CD14-positive monocyte (primary cell): ENCODE results near the gene LBHD2. TPM values are rescaled to one million over a fixed set of nuclear protein-coding genes. Genes with fewer than 3 reads are reported as not detected.

Experiments
- DNase-seq, 3 donors: peaks; one replicate each; pipeline ENCODE4 v3.0.0-alpha.2; 2011 to 2022
- H2AFZ ChIP-seq: 2 replicates; pipeline ENCODE4 v1.6.0; 2012; ENCODE audit warnings: mild to moderate bottlenecking, low read depth, low read length, inconsistent platforms; ENCODE audit not compliant: insufficient read depth, poor library complexity, severe bottlenecking
- H3K27ac ChIP-seq, 2 donors: 1 replicate in 1 of 2; 2 replicates in 1 of 2; pipeline ENCODE4 v1.5.1; 2012 to 2013; ENCODE audit warnings: low read length in 2 of 2, control low read depth in 1 of 2, inconsistent platforms in 1 of 2, low read depth in 1 of 2, mild to moderate bottlenecking in 1 of 2
- H3K27me3 ChIP-seq, 2 donors: one replicate each; pipeline versions ENCODE4 v1.6.0 to v1.6.1; 2011 to 2013; ENCODE audit warnings: low read length in 2 of 2; ENCODE audit not compliant: control insufficient read depth in 2 of 2, insufficient read depth in 2 of 2
- H3K36me3 ChIP-seq, 2 donors: replicated peaks in 1 of 2; 1 replicate in 1 of 2; 2 replicates in 1 of 2; pipeline versions ENCODE4 v1.5.1 to v1.6.1; 2012 to 2013; ENCODE audit warnings: low read length in 2 of 2, control low read depth in 1 of 2, inconsistent platforms in 1 of 2, mild to moderate bottlenecking in 1 of 2; ENCODE audit not compliant: insufficient read depth in 2 of 2, control insufficient read depth in 1 of 2
- H3K4me1 ChIP-seq, 2 donors: 1 replicate in 1 of 2; 2 replicates in 1 of 2; pipeline versions ENCODE4 v1.5.1 to v1.6.1; 2012 to 2013; ENCODE audit warnings: low read length in 2 of 2, control low read depth in 1 of 2, inconsistent platforms in 1 of 2, mild to moderate bottlenecking in 1 of 2, moderate library complexity in 1 of 2; ENCODE audit not compliant: insufficient read depth in 2 of 2, control insufficient read depth in 1 of 2
- H3K4me2 ChIP-seq: replicated peaks from 2 replicates; pipeline ENCODE3; 2012; ENCODE audit warnings: low read length, moderate library complexity, mild to moderate bottlenecking; ENCODE audit not compliant: poor library complexity, severe bottlenecking; ENCODE audit errors: extremely low read depth
- H3K4me3 ChIP-seq, 3 experiments: fragments of 200-600 bp in 1 of 3; sonication (generic) in 1 of 3; replicated peaks in 1 of 3; 1 replicate in 2 of 3; 2 replicates in 1 of 3; pipeline ENCODE4 v1.5.1; 2011 to 2013; ENCODE audit warnings: low read length in 3 of 3, mild to moderate bottlenecking in 3 of 3, control low read depth in 2 of 3, low read depth in 2 of 3, inconsistent platforms in 1 of 3, moderate library complexity in 1 of 3
- H3K79me2 ChIP-seq: 2 replicates; pipeline ENCODE4 v1.6.0; 2012; ENCODE audit warnings: mild to moderate bottlenecking, control low read depth, inconsistent platforms, low read length, moderate library complexity; ENCODE audit not compliant: insufficient read depth
- H3K9ac ChIP-seq: 2 replicates; pipeline ENCODE4 v1.6.0; 2017; ENCODE audit warnings: low read length, mild to moderate bottlenecking; ENCODE audit not compliant: insufficient read depth, poor library complexity, severe bottlenecking
- H3K9me3 ChIP-seq, 2 donors: replicated peaks in 1 of 2; 1 replicate in 1 of 2; 2 replicates in 1 of 2; pipeline versions ENCODE4 v1.5.1 to v1.6.1; 2012 to 2013; ENCODE audit warnings: low read length in 2 of 2, control low read depth in 1 of 2; ENCODE audit not compliant: control insufficient read depth in 1 of 2, insufficient read depth in 1 of 2
- H4K20me1 ChIP-seq: 2 replicates; pipeline ENCODE4 v1.6.0; 2012; ENCODE audit warnings: mild to moderate bottlenecking, low read length, control low read depth, moderate library complexity; ENCODE audit not compliant: insufficient read depth
- H3K27ac Mint-ChIP-seq, 7 donors: one replicate each; pipeline ENCODE4 v1.8.0; 2020; ENCODE audit warnings: mild to moderate bottlenecking in 7 of 7, mixed read lengths in 7 of 7, moderate library complexity in 6 of 7, inconsistent platforms in 2 of 7
- H3K27me3 Mint-ChIP-seq, 3 donors: one replicate each; pipeline ENCODE4 v1.8.0; 2021 to 2022; ENCODE audit warnings: low read depth in 3 of 3, mild to moderate bottlenecking in 3 of 3, mixed read lengths in 3 of 3, moderate library complexity in 3 of 3, inconsistent platforms in 1 of 3
- H3K36me3 Mint-ChIP-seq, 2 donors: one replicate each; pipeline ENCODE4 v1.8.0; 2020; ENCODE audit warnings: mixed read lengths in 2 of 2, inconsistent platforms in 1 of 2, mild to moderate bottlenecking in 1 of 2
- H3K4me1 Mint-ChIP-seq: one replicate; pipeline ENCODE4 v1.8.0; 2020; ENCODE audit warnings: mild to moderate bottlenecking, mixed read lengths
- H3K4me3 Mint-ChIP-seq, 2 donors: one replicate each; pipeline ENCODE4 v1.8.0; 2020; ENCODE audit warnings: mild to moderate bottlenecking in 2 of 2, mixed read lengths in 2 of 2, moderate library complexity in 1 of 2
- H3K9me3 Mint-ChIP-seq, 7 donors: one replicate each; pipeline ENCODE4 v1.8.0; 2020 to 2022; ENCODE audit warnings: mixed read lengths in 7 of 7, mild to moderate bottlenecking in 6 of 7, moderate library complexity in 6 of 7, inconsistent platforms in 2 of 7
- WGBS: methylation state at CpG from one replicate; pipeline ENCODE4 v1.1.5; 2013; ENCODE audit warnings: missing lambda C conversion rate; ENCODE audit not compliant: insufficient coverage; 5-methylcytosine and 5-hydroxymethylcytosine counted together
- intact Hi-C, 2 donors: fragments of 100-400 bp; cut with micrococcal nuclease; formaldehyde crosslinking; loops; one replicate each; pipeline versions ENCODE4 v1.15.0 to v1.15.1; 2023
- polyA plus RNA-seq, 3 donors: library from polyadenylated mRNA; depleted of rRNA in 1 of 3; unstranded in 2 of 3; stranded (reverse) in 1 of 3; fragments of 300-500 nt in 2 of 3; fragments of >200 nt in 1 of 3; fragmentation: Illumina TruSeq in 2 of 3; gene quantifications; 1 replicate in 2 of 3; 2 replicates in 1 of 3; pipeline ENCODE4 v1.2.3, GENCODE V29; 2012 to 2021
- TF ChIP-seq, protein P1 (sequence below): fragments of 200-600 bp; IDR thresholded peaks from one replicate; pipeline ENCODE4 v1.8.0; 2022; ENCODE audit warnings: antibody characterized with exemption, mild to moderate bottlenecking

LBHD2 gene
- polyA plus RNA-seq, 3 donors = not detected

GRCh38 chr14:103055695-103056094 lies 28.3 kb upstream of the LBHD2 start:
- WGBS = no CpG with 5 or more reads among the region's 8 CpGs
- Histone ChIP-seq H3K79me2 (no peaks in the 10 kb centered on the region), H3K9ac (no peak overlapping the region), H3K36me3 (no peaks in the 10 kb centered on the region), H3K4me2 (no peak overlapping the region), H4K20me1 (peaks cover 43% of the 10 kb centered on the region), H3K27ac (no peak overlapping the region), H3K4me1 (peaks cover 20 to 22% of the 10 kb centered on the region in 2 donors), H3K9me3 (no peaks in the 10 kb centered on the region), H3K27me3 (peaks cover 17 to 61% of the 10 kb centered on the region in 2 donors), H3K4me3 (peak overlapping the region in 1 of 3 experiments; percentile 72), H2AFZ (no peak overlapping the region)
- TF ChIP-seq, protein P1, sequence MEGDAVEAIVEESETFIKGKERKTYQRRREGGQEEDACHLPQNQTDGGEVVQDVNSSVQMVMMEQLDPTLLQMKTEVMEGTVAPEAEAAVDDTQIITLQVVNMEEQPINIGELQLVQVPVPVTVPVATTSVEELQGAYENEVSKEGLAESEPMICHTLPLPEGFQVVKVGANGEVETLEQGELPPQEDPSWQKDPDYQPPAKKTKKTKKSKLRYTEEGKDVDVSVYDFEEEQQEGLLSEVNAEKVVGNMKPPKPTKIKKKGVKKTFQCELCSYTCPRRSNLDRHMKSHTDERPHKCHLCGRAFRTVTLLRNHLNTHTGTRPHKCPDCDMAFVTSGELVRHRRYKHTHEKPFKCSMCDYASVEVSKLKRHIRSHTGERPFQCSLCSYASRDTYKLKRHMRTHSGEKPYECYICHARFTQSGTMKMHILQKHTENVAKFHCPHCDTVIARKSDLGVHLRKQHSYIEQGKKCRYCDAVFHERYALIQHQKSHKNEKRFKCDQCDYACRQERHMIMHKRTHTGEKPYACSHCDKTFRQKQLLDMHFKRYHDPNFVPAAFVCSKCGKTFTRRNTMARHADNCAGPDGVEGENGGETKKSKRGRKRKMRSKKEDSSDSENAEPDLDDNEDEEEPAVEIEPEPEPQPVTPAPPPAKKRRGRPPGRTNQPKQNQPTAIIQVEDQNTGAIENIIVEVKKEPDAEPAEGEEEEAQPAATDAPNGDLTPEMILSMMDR = no peak
- Mint-ChIP-seq H3K4me3 (peak overlapping the region; percentile 81 to 88), H3K9me3 (peaks cover 0 to 9% (median 2%) of the 10 kb centered on the region in 7 donors), H3K27ac (no peak overlapping the region), H3K27me3 (peaks cover 45 to 58% (median 48%) of the 10 kb centered on the region in 3 donors), H3K36me3 (peaks cover 5 to 12% of the 10 kb centered on the region in 2 donors), H3K4me1 (peaks cover 26% of the 10 kb centered on the region)
- no peak for DNase-seq
- intact Hi-C loops = no loop called here

- H3K4me2 ChIP-seq = peak overlapping the region; percentile 85
- no peaks in the 10 kb centered on the region for H3K79me2 ChIP-seq
Observed at GRCh38 chr14:103056322-103057027, 27.5 kb upstream of the LBHD2 start.

More at GRCh38 chr14:103056322-103057027, 27.5 kb upstream of the LBHD2 start:
- Mint-ChIP-seq H3K4me3 (peak overlapping the region; percentile 81 to 88), H3K27ac (peak overlapping the region in 1 of 7 donors; percentile 79), H3K27me3 (peaks cover 49 to 59% (median 53%) of the 10 kb centered on the region in 3 donors), H3K36me3 (peaks cover 5 to 12% of the 10 kb centered on the region in 2 donors), H3K4me1 (peaks cover 26% of the 10 kb centered on the region), H3K9me3 (peaks cover 0 to 9% (median 2%) of the 10 kb centered on the region in 7 donors)
- intact Hi-C loops = no loop called here
- Histone ChIP-seq H3K4me1 (peaks cover 20 to 22% of the 10 kb centered on the region in 2 donors), H4K20me1 (peaks cover 39% of the 10 kb centered on the region), H3K27me3 (peaks cover 17 to 62% of the 10 kb centered on the region in 2 donors), H2AFZ (peak overlapping the region; percentile 78), H3K36me3 (no peaks in the 10 kb centered on the region), H3K9ac (peak overlapping the region; percentile 40), H3K4me3 (peak overlapping the region; percentile 44 to 80 (median 72)), H3K27ac (no peak overlapping the region), H3K9me3 (no peaks in the 10 kb centered on the region)
- under 1% methylated on average over 39 of the region's 50 CpGs for WGBS
- TF ChIP-seq, protein P1 = no peak
- DNase-seq = no peak
